CD4-positive, CD25-positive, alpha-beta regulatory T cell (primary cell): ENCODE data around the gene DHX15. TPM values are rescaled to one million over a fixed set of nuclear protein-coding genes. Genes with fewer than 3 reads are reported as not detected.

Source experiments
- ATAC-seq, 2 donors: fragments of 150-1000 bp; cut with Tn5 transposase; one replicate each; pipeline ENCODE4 v1.10.0; 2021; ENCODE audit warnings: low read depth in 2 of 2, moderate number of reproducible peaks in 2 of 2, moderate library complexity in 1 of 2
- DNase-seq, 3 donors: peaks; one replicate each; pipeline versions ENCODE4 v3.0.0 to v3.0.0-alpha.2; 2012 to 2022; ENCODE audit warnings: mixed read lengths in 1 of 3
- H3K27ac ChIP-seq: one replicate; pipeline ENCODE4 v1.7.0; 2013; ENCODE audit warnings: mild to moderate bottlenecking, low read length; ENCODE audit not compliant: insufficient read depth, poor library complexity, severe bottlenecking
- H3K27me3 ChIP-seq: one replicate; pipeline ENCODE4 v1.7.0; 2013; ENCODE audit warnings: low read length; ENCODE audit not compliant: control insufficient read depth, insufficient read depth
- H3K36me3 ChIP-seq: one replicate; pipeline ENCODE4 v1.7.0; 2013; ENCODE audit warnings: mild to moderate bottlenecking, low read length, moderate library complexity; ENCODE audit not compliant: control insufficient read depth, insufficient read depth
- H3K4me1 ChIP-seq: 2 replicates; pipeline ENCODE4 v1.7.0; 2013; ENCODE audit warnings: mild to moderate bottlenecking, low read length; ENCODE audit not compliant: insufficient read depth, control insufficient read depth, poor library complexity, severe bottlenecking
- H3K4me3 ChIP-seq: one replicate; pipeline ENCODE4 v1.7.0; 2013; ENCODE audit warnings: low read depth, mild to moderate bottlenecking, low read length, moderate library complexity
- H3K9me3 ChIP-seq, 2 experiments: 1 replicate in 1 of 2; 2 replicates in 1 of 2; pipeline ENCODE4 v1.7.0; 2013; ENCODE audit warnings: low read length in 2 of 2, mild to moderate bottlenecking in 1 of 2, moderate library complexity in 1 of 2; ENCODE audit not compliant: control insufficient read depth in 2 of 2
- H3K27ac Mint-ChIP-seq, 3 donors: one replicate each; pipeline ENCODE4 v1.8.0; 2020 to 2022; ENCODE audit warnings: mild to moderate bottlenecking in 3 of 3, mixed read lengths in 3 of 3, moderate library complexity in 2 of 3
- H3K27me3 Mint-ChIP-seq: one replicate; pipeline ENCODE4 v1.8.0; 2022; ENCODE audit warnings: mild to moderate bottlenecking, mixed read lengths
- H3K36me3 Mint-ChIP-seq: one replicate; pipeline ENCODE4 v1.8.0; 2020; ENCODE audit warnings: mixed read lengths
- H3K4me1 Mint-ChIP-seq, 4 donors: one replicate each; pipeline ENCODE4 v1.8.0; 2020 to 2022; ENCODE audit warnings: mixed read lengths in 4 of 4, mild to moderate bottlenecking in 1 of 4
- H3K4me3 Mint-ChIP-seq, 4 donors: one replicate each; pipeline ENCODE4 v1.8.0; 2020 to 2022; ENCODE audit warnings: mild to moderate bottlenecking in 4 of 4, mixed read lengths in 4 of 4, moderate library complexity in 3 of 4
- H3K9me3 Mint-ChIP-seq, 7 donors: one replicate each; pipeline ENCODE4 v1.8.0; 2020 to 2022; ENCODE audit warnings: mixed read lengths in 7 of 7, mild to moderate bottlenecking in 3 of 7, moderate library complexity in 2 of 7
- polyA plus RNA-seq, 4 donors: library from polyadenylated mRNA; unstranded; fragments of 300-500 nt; fragmentation: Illumina TruSeq; gene quantifications; one replicate each; pipeline ENCODE4 v1.2.3, GENCODE V29; 2021
- total RNA-seq: library from RNA; stranded (reverse); gene quantifications from one replicate; pipeline ENCODE4 v1.2.3, GENCODE V29; 2022

DHX15 gene
- total and polyA plus RNA-seq, 5 donors from 2014 or later = 43.2 to 169 (median 50.7) TPM

DNA sequence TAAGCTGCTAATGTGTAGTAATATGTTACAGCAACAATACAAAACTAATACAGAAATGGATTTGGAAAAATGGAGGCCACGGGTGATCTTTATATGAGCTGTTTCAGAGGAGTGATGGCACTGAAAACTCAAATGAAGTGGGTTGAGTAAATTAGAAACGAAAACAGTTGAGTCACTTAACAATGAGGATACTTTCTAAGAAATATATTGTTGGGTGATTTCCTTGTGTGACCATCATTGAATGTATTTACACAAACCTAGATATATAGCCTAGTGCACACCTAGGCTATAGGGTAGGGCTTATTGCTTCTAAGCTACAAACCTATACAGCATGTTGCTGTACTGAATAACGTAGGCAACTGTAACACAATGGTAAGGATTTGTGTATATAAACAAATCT lies 30.5 kb upstream of the DHX15 start:
- Histone ChIP-seq H3K27ac (no peak overlapping the region), H3K9me3 (no peaks in the 10 kb centered on the region), H3K36me3 (no peaks in the 10 kb centered on the region), H3K4me1 (no peaks in the 10 kb centered on the region), H3K27me3 (peaks cover 3% of the 10 kb centered on the region), H3K4me3 (no peak overlapping the region)
- DNase-seq (peak in 1 of 3 donors; percentile 8), ATAC-seq (no peak)
- H3K27me3 Mint-ChIP-seq = peaks cover 31% of the 10 kb centered on the region
- H3K36me3 Mint-ChIP-seq = no peaks in the 10 kb centered on the region
- peaks cover 0 to 11% (median 2%) of the 10 kb centered on the region in 7 donors for H3K9me3 Mint-ChIP-seq
- no peak overlapping the region for H3K4me3 Mint-ChIP-seq
- H3K27ac Mint-ChIP-seq = no peak overlapping the region
- no peaks in the 10 kb centered on the region for H3K4me1 Mint-ChIP-seq

- ATAC-seq (no peak), DNase-seq (no peak)
- Histone ChIP-seq H3K36me3 (no peaks in the 10 kb centered on the region), H3K27ac (no peak overlapping the region), H3K4me1 (no peaks in the 10 kb centered on the region), H3K4me3 (no peak overlapping the region), H3K27me3 (no peaks in the 10 kb centered on the region), H3K9me3 (no peaks in the 10 kb centered on the region)
- H3K4me1 Mint-ChIP-seq = no peaks in the 10 kb centered on the region
- H3K27me3 Mint-ChIP-seq = peaks cover 23% of the 10 kb centered on the region
- H3K4me3 Mint-ChIP-seq = no peak overlapping the region
- H3K27ac Mint-ChIP-seq = no peak overlapping the region
- no peaks in the 10 kb centered on the region for H3K36me3 Mint-ChIP-seq
- H3K9me3 Mint-ChIP-seq = peaks cover 0 to 11% (median 2%) of the 10 kb centered on the region in 7 donors
Observed at GRCh38 chr4:24613502-24613901, 29.1 kb upstream of the DHX15 start.

DNA sequence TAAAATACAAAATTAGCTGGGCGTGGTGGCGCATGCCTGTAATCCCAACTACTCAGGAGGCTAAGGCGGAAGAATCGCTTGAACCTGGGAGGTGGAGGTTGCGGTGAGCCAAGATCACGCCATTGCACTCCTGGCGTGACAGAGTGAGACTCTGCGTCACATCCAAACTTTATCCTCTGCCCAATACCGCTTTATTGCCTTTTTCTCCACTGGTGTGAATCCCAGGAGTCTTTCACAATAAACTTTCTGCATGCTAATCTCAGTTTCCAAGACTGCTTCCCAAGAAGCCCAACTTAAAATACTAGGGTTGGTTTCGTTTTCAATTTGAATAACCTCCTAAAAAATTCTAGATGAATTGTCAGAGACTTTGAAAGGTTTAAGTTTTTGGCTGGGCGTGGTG lies 27.2 kb upstream of the DHX15 start:
- no peaks in the 10 kb centered on the region for H3K27me3 ChIP-seq
- Mint-ChIP-seq H3K27ac (no peak overlapping the region), H3K9me3 (peaks cover 0 to 11% (median 2%) of the 10 kb centered on the region in 7 donors), H3K36me3 (no peaks in the 10 kb centered on the region), H3K27me3 (peaks cover 21% of the 10 kb centered on the region), H3K4me3 (no peak overlapping the region), H3K4me1 (no peaks in the 10 kb centered on the region)
- H3K4me3 ChIP-seq = no peak overlapping the region
- H3K36me3 ChIP-seq = no peaks in the 10 kb centered on the region
- H3K4me1 ChIP-seq = no peaks in the 10 kb centered on the region
- DNase-seq = no peak
- no peaks in the 10 kb centered on the region for H3K9me3 ChIP-seq
- no peak for ATAC-seq
- no peak overlapping the region for H3K27ac ChIP-seq

- DNase-seq = no peak
- Mint-ChIP-seq H3K27ac (no peak overlapping the region), H3K36me3 (no peaks in the 10 kb centered on the region), H3K4me3 (no peak overlapping the region), H3K9me3 (peaks cover 0 to 7% (median 0%) of the 10 kb centered on the region in 7 donors), H3K27me3 (peaks cover 18% of the 10 kb centered on the region), H3K4me1 (peaks cover 0 to 4% (median 0%) of the 10 kb centered on the region in 4 donors)
- H3K4me1 ChIP-seq = no peaks in the 10 kb centered on the region
- no peak for ATAC-seq
- no peak overlapping the region for H3K27ac ChIP-seq
- no peaks in the 10 kb centered on the region for H3K9me3 ChIP-seq
- H3K27me3 ChIP-seq = peaks cover 4% of the 10 kb centered on the region
- no peaks in the 10 kb centered on the region for H3K36me3 ChIP-seq
- no peak overlapping the region for H3K4me3 ChIP-seq
Observed at GRCh38 chr4:24607334-24607733, 23.0 kb upstream of the DHX15 start.

DNA sequence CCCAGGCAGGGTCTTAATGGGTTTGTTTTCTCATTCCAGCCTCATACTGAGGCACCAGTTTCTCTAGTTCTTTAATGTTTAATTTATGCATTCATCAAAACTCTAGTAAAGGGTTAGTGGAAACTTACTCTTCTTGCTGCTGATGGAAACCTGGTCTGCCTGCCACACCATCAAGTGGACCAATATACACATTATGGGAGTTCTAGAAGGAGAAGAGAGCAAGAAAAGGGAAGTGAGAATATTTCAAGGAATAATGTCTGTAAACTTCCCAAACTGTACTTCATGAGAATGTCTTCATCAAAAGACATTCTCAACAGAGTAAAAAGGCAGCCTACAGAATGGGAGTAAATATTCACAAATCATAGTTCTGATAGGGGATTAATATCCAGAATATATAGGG lies 20.9 kb upstream of the DHX15 start:
- Histone ChIP-seq H3K27me3 (peaks cover 10% of the 10 kb centered on the region), H3K4me3 (no peak overlapping the region), H3K4me1 (no peaks in the 10 kb centered on the region), H3K36me3 (no peaks in the 10 kb centered on the region), H3K27ac (no peak overlapping the region), H3K9me3 (no peaks in the 10 kb centered on the region)
- Mint-ChIP-seq H3K36me3 (no peaks in the 10 kb centered on the region), H3K27ac (no peak overlapping the region), H3K27me3 (peaks cover 28% of the 10 kb centered on the region), H3K4me3 (no peak overlapping the region), H3K4me1 (peaks cover 0 to 4% (median 0%) of the 10 kb centered on the region in 4 donors), H3K9me3 (peaks cover 0 to 7% (median 0%) of the 10 kb centered on the region in 7 donors)
- ATAC-seq (no peak), DNase-seq (no peak)

GRCh38 chr4:24604558-24605214 lies 20.3 kb upstream of the DHX15 start:
- H3K9me3 ChIP-seq = no peaks in the 10 kb centered on the region
- DNase-seq (no peak), ATAC-seq (no peak)
- Mint-ChIP-seq H3K4me1 (peaks cover 0 to 4% (median 0%) of the 10 kb centered on the region in 4 donors), H3K36me3 (no peaks in the 10 kb centered on the region), H3K27ac (no peak overlapping the region), H3K4me3 (no peak overlapping the region), H3K27me3 (peaks cover 28% of the 10 kb centered on the region), H3K9me3 (peaks cover 0 to 7% (median 0%) of the 10 kb centered on the region in 7 donors)
- H3K27ac ChIP-seq = no peak overlapping the region
- H3K36me3 ChIP-seq = no peaks in the 10 kb centered on the region
- no peaks in the 10 kb centered on the region for H3K4me1 ChIP-seq
- peaks cover 10% of the 10 kb centered on the region for H3K27me3 ChIP-seq
- H3K4me3 ChIP-seq = no peak overlapping the region

DNA sequence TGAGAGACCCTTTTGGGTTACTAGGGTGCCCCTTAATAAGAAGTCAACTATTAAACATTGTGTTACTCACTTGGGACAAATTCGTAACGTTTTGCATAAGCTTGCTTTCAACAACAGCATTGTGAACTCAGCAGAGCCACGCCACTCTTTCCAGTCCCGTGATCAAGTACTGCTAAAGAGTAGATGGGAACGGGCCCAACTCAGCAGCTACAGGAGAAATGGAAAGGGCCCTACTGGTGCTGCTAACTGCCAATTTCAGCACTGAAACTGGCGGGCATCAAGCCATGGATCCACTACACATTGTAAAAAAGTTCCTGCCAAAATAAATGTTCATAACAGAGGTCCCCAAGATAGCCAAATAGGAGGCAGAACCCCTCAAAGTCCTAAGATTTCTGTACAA lies 19.0 kb upstream of the DHX15 start:
- Mint-ChIP-seq H3K4me1 (peaks cover 0 to 4% (median 0%) of the 10 kb centered on the region in 4 donors), H3K27ac (no peak overlapping the region), H3K36me3 (no peaks in the 10 kb centered on the region), H3K9me3 (peaks cover 0 to 4% (median 0%) of the 10 kb centered on the region in 7 donors), H3K27me3 (peaks cover 28% of the 10 kb centered on the region), H3K4me3 (no peak overlapping the region)
- no peak overlapping the region for H3K4me3 ChIP-seq
- ATAC-seq = no peak
- H3K27ac ChIP-seq = no peak overlapping the region
- no peaks in the 10 kb centered on the region for H3K4me1 ChIP-seq
- peaks cover 10% of the 10 kb centered on the region for H3K27me3 ChIP-seq
- H3K9me3 ChIP-seq = no peaks in the 10 kb centered on the region
- H3K36me3 ChIP-seq = no peaks in the 10 kb centered on the region
- no peak for DNase-seq

- no peaks in the 10 kb centered on the region for H3K36me3 ChIP-seq
- H3K27ac ChIP-seq = no peak overlapping the region
- ATAC-seq (no peak), DNase-seq (no peak)
- no peaks in the 10 kb centered on the region for H3K4me1 ChIP-seq
- no peaks in the 10 kb centered on the region for H3K36me3 Mint-ChIP-seq
- H3K27me3 ChIP-seq = peaks cover 10% of the 10 kb centered on the region
- no peak overlapping the region for H3K27ac Mint-ChIP-seq
- H3K4me1 Mint-ChIP-seq = peaks cover 0 to 4% (median 0%) of the 10 kb centered on the region in 4 donors
- H3K27me3 Mint-ChIP-seq = peaks cover 28% of the 10 kb centered on the region
- no peak overlapping the region for H3K4me3 Mint-ChIP-seq
- no peak overlapping the region for H3K4me3 ChIP-seq
- peaks cover 0 to 4% (median 2%) of the 10 kb centered on the region in 7 donors for H3K9me3 Mint-ChIP-seq
- H3K9me3 ChIP-seq = no peaks in the 10 kb centered on the region
Observed at GRCh38 chr4:24601121-24601520, 16.8 kb upstream of the DHX15 start.
